HG03097 (cell line): Measurements from ENCODE around the gene EGLN1.
"Not testable (repeated sequence)": the region's sequence is repeated elsewhere in the genome, so short reads cannot be mapped to it uniquely, and the experiment has no call there.

Experiments used
- ATAC-seq: cut with Tn5 transposase; IDR thresholded peaks from one replicate; pipeline ENCODE4 v1.9.1; 2021; ENCODE audit not compliant: unreplicated experiment, low FRiP score

Gene EGLN1

DNA sequence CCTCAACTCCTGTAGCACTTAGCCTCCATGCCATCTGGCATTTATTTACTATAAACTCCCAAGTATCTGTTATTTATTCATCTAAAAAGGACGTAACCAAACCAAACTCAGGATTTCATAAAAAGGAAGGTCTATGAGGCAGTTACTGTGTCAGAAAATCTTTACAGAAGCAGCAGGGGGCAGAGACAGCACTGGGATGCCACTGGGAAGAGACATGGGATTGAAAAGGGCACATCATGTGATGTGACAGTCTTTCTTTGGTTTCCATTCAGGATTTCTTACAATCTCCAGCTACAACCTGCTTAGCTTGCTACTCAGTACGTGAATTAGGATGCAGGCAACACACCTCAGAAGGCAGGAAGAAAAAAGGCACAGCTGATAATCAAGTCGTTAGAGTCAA is 52.8 kb downstream of the EGLN1 start:
- no peak for ATAC-seq

- ATAC-seq, result no peak
Measured at GRCh38 chr1:231364192-231364591, 57.9 kb downstream of the EGLN1 start.

GRCh38 chr1:231363624-231364023 is 58.5 kb downstream of the EGLN1 start:
- ATAC-seq, result no peak

GRCh38 chr1:231362325-231362724 is 59.8 kb downstream of the EGLN1 start:
- no peak for ATAC-seq

DNA sequence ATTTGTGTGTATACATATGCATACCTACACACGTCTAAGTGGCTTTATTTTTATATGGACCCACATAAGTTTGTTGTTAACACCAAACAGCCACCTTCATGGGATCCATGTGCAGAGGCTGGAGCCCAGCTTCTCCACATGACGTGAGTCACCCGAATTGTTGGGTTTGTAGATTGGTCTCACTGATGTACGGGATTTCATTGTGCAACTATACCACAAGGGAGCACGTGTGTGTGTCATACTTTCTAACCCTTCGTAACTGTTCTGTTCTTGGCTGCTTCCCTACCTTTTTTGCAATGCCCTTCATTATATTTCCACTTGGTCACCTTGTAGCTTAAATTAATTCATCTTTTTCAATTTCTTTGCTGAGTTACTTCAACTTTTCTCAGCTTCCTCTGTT is 63.0 kb downstream of the EGLN1 start:
- no peak for ATAC-seq

- ATAC-seq, result no peak
Measured at GRCh38 chr1:231357831-231358354, 64.2 kb downstream of the EGLN1 start.

DNA sequence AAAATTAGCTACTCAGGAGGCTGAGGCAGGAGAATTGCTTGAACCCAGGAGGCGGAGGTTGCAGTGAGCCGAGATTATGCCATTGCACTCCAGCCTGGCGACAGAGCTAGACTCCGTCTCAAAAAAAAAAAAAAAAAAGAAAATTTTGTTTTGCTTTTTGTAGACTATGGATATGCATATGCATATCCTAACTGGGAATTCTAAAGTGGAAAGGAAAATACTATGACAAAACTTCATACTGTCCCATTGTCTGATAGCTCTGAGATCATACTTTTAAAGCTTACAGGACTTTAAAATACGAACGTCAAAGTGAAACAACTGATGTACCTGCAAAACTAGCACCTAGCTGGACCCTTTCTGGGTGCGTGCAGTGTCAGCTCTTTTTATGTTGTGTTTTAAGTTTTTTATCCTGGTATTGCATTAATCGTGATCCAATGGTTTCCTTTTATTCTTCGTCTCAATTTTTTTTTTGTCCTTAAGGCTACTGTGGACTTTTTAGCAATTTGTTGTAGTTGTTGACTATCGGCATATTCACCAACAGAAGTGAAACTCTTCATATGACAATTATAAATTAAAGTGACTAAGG is 64.8 kb downstream of the EGLN1 start:
- no peak for ATAC-seq

DNA sequence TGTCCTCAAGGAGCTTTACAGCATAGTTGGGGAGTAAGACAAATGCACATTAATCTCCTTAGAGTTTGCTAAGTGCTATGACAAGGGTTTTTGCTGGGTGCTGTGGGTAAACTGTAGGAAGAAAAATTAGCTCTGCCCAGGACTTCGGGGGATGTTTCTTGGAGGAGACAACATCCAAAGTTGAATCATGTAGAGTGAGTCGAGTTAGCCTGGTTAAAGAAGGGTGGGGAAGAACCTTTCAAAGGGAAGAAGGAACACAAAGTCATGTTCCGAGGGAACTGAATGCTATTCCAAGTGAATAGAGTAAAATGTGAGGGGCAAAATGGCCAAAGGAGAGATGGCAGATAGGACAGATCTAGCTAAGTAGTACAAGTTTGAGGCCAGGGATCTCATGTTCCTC is 66.9 kb downstream of the EGLN1 start:
- ATAC-seq, result no peak

- ATAC-seq, result no peak
Measured at GRCh38 chr1:231354330-231355020, 67.6 kb downstream of the EGLN1 start.

- no peak for ATAC-seq
Measured at GRCh38 chr1:231353086-231353485, 69.0 kb downstream of the EGLN1 start.

GRCh38 chr1:231351816-231352215 is 70.3 kb downstream of the EGLN1 start:
- no peak for ATAC-seq

- ATAC-seq, result not testable (repeated sequence)
Measured at GRCh38 chr1:231348856-231349255, 73.2 kb downstream of the EGLN1 start.

- ATAC-seq, result no peak
Measured at GRCh38 chr1:231348442-231348841, 73.6 kb downstream of the EGLN1 start.

- ATAC-seq, result no peak
Measured at GRCh38 chr1:231347961-231348360, 74.1 kb downstream of the EGLN1 start.

GRCh38 chr1:231340328-231341013 is 81.6 kb downstream of the EGLN1 start:
- no peak for ATAC-seq

DNA sequence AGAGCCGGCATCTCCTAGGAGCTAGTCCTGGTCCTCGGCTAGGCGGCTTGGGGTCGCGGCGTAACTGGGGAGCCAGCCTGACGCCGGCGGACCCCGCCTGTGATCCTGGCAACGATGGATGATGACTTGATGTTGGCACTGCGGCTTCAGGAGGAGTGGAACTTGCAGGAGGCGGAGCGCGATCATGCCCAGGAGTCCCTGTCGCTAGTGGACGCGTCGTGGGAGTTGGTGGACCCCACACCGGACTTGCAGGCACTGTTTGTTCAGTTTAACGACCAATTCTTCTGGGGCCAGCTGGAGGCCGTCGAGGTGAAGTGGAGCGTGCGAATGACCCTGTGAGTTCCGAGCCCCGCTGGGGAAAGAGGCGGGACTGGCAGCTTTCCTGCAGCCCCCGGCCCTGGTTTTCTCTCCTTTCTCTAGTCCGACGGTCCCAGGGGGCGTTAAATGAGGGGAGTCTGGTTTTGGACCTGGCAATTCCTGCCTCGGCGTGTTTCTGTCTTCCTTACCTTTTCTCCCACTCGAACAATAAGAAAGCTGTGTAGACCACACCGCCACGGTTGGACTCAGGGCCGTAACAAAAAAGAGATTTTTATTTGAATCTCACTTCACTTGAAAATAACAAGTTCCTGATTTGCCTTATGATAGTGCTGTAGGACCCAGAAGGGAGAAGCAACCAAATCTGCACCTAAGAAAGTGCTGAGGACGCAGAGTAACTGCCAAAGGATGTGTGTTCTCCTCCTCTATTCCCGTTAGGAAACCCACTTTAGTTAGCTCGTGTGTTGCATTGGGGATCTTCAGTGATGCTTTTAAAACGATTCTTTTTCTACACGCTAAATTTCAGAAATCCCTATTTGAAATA is 83.6 kb downstream of the EGLN1 start, which contains the start of gene SPRTN:
Gene SPRTN, plus strand, starts transcription at position 24 of the 859 bp plus-strand sequence. Its CDS starts 91 bp downstream, at position 115.
- peak; percentile 12 for ATAC-seq

GRCh38 chr1:231337472-231338269 is 84.4 kb downstream of the EGLN1 start, which contains the start of gene EXOC8:
EXOC8 (minus strand) TSS chr1:231337852; CDS start chr1:231337745, 107 bp downstream.
- ATAC-seq, result peak; percentile 82

DNA sequence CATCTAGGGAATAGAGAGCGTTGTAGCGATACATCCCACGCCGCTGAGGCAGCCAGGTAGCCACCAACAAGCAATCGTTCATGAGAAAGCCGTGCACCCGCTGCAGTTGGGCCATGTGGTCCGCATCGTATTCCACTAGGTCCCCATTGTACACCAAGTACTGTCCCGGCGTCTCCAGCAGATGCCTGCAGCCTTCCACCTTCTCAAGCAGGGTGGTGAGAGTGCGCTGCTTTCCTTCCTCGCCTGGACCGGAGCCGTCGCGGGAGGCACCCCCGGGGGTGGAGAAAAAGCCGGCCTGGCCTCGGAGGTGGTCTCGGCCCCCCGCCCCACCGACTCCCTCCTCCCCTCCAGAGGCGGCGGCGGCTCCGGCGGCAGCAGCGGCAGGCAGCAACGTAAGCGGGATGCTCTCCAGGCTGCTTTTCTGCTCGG is 85.0 kb downstream of the EGLN1 start:
- no peak for ATAC-seq
